GM23338 (cell line): Measurements from ENCODE around the gene CARNS1.
A peak's percentile ranks its signal among the peaks of the same experiment; 100 is the strongest.

Experiments
- CREB1 ChIP-seq: fragments of 250-450 bp; sonication (Bioruptor Pico); IDR thresholded peaks from 2 replicates; pipeline ENCODE4 v1.5.0; 2020; ENCODE audit warnings: low read depth, mild to moderate bottlenecking, moderate library complexity
- CTCF ChIP-seq, 2 experiments: fragments of 200-600 bp in 1 of 2; sonication (generic) in 1 of 2; conservative IDR thresholded peaks; 2 replicates each; pipeline versions ENCODE4 v1.5.1 to v1.6.1; 2016 to 2017; ENCODE audit warnings: antibody characterized with exemption in 2 of 2, low read depth in 2 of 2, mild to moderate bottlenecking in 2 of 2, moderate library complexity in 1 of 2
- EZH2 ChIP-seq: fragments of 200-600 bp; sonication (generic); IDR thresholded peaks from one replicate; pipeline ENCODE4 v1.8.0; 2017; ENCODE audit warnings: antibody characterized with exemption, mild to moderate bottlenecking, low read depth; ENCODE audit not compliant: unreplicated experiment
- EZH2phosphoT487 ChIP-seq: fragments of 200-600 bp; sonication (generic); IDR thresholded peaks from one replicate; pipeline ENCODE4 v1.8.1; 2018; ENCODE audit warnings: antibody characterized with exemption; ENCODE audit not compliant: unreplicated experiment
- JUNB ChIP-seq: IDR thresholded peaks from one replicate; pipeline ENCODE4 v1.6.1; 2016; ENCODE audit warnings: antibody characterized with exemption; ENCODE audit not compliant: unreplicated experiment
- POLR2AphosphoS5 ChIP-seq: IDR thresholded peaks from 2 replicates; pipeline ENCODE4 v1.6.1; 2016; ENCODE audit warnings: antibody characterized with exemption, low read depth
- ZNF114 ChIP-seq: fragments of 250-450 bp; sonication (Bioruptor Pico); IDR thresholded peaks from 2 replicates; pipeline ENCODE4 v1.5.0; 2020; ENCODE audit warnings: mild to moderate bottlenecking, moderate library complexity
- TF ChIP-seq, protein P1 (sequence below): IDR thresholded peaks from one replicate; pipeline ENCODE4 v1.6.1; 2018; ENCODE audit warnings: antibody characterized with exemption; ENCODE audit not compliant: unreplicated experiment
- TF ChIP-seq, protein P2 (sequence below): IDR thresholded peaks from 2 replicates; pipeline ENCODE4 v1.6.1; 2016; ENCODE audit warnings: antibody characterized with exemption

DNA sequence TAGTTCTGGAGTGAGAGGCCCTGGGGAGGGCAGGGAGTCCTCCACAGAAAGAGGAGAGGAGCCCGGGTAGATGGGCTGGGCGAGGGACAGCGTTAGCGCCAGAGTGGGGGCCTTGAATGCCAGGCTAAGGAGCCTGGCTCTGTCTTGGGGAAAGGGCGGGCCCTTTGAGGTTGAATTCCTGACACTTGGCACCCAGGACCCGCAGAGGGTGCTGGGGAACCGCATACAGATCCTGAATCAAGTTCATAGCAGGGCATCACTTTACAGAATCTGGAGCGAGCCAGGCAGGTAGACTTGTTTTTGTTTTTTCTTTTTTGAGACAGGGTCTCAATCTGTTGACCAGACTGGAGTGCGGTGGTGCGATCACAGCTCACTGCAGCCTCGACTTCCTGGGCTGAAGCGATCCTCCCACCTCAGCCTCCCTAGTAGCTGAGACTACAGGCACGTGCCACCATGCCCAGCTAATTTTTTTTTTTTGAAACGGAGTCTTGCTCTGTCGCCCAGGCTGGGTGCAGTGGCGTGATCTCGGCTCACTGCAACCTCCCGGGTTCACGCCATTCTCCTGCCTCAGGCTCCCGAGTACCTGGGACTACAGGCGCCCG, 6.1 kb downstream of the CARNS1 start:
- TF ChIP-seq CTCF (conservative IDR thresholded peaks at IDR 0.05; ENCODE audit: low read depth in 2 of 2): 0 out of 4 replicates have a peak, but pooled peaks of 1 of the 2 experiments have one; percentile 22
- TF ChIP-seq CREB1 (CRISPR knock-in tag): no peak
- no peak for TF ChIP-seq EZH2
- no peak for TF ChIP-seq POLR2AphosphoS5
- TF ChIP-seq, protein P1, sequence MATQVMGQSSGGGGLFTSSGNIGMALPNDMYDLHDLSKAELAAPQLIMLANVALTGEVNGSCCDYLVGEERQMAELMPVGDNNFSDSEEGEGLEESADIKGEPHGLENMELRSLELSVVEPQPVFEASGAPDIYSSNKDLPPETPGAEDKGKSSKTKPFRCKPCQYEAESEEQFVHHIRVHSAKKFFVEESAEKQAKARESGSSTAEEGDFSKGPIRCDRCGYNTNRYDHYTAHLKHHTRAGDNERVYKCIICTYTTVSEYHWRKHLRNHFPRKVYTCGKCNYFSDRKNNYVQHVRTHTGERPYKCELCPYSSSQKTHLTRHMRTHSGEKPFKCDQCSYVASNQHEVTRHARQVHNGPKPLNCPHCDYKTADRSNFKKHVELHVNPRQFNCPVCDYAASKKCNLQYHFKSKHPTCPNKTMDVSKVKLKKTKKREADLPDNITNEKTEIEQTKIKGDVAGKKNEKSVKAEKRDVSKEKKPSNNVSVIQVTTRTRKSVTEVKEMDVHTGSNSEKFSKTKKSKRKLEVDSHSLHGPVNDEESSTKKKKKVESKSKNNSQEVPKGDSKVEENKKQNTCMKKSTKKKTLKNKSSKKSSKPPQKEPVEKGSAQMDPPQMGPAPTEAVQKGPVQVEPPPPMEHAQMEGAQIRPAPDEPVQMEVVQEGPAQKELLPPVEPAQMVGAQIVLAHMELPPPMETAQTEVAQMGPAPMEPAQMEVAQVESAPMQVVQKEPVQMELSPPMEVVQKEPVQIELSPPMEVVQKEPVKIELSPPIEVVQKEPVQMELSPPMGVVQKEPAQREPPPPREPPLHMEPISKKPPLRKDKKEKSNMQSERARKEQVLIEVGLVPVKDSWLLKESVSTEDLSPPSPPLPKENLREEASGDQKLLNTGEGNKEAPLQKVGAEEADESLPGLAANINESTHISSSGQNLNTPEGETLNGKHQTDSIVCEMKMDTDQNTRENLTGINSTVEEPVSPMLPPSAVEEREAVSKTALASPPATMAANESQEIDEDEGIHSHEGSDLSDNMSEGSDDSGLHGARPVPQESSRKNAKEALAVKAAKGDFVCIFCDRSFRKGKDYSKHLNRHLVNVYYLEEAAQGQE: no peak
- no peak for TF ChIP-seq JUNB
- no peak for TF ChIP-seq EZH2phosphoT487
- no peak for TF ChIP-seq ZNF114
- TF ChIP-seq, protein P2, sequence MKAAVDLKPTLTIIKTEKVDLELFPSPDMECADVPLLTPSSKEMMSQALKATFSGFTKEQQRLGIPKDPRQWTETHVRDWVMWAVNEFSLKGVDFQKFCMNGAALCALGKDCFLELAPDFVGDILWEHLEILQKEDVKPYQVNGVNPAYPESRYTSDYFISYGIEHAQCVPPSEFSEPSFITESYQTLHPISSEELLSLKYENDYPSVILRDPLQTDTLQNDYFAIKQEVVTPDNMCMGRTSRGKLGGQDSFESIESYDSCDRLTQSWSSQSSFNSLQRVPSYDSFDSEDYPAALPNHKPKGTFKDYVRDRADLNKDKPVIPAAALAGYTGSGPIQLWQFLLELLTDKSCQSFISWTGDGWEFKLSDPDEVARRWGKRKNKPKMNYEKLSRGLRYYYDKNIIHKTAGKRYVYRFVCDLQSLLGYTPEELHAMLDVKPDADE: no peak
